ENCODE results near the gene CLEC9A. TPM values are rescaled to one million over a fixed set of nuclear protein-coding genes. Genes with fewer than 3 reads are reported as not detected.

CLEC9A gene
- total and polyA plus RNA-seq, 9 of the 15 experiments (the other 6 are each of a cell fraction or from before 2014, with no cell fraction given), result not detected

- H3K79me2 ChIP-seq (ENCODE audit: control insufficient read depth, insufficient read depth, low read length), result no peaks in the 10 kb centered on the region
- H3K4me2 ChIP-seq (ENCODE audit: insufficient read depth, low read length), result no peak overlapping the region
- in situ Hi-C loops (cut with MboI), result no loop called here
- H3K4me1 ChIP-seq (replicated peaks in 1 of 2; ENCODE audit: control insufficient read depth in 2 of 2, insufficient read depth in 2 of 2, low read length in 2 of 2), result no peaks in the 10 kb centered on the region
- FAIRE-seq (no peak), DNase-seq (ENCODE audit: extremely low read depth in 1 of 4, low spot score in 3 of 4) (no peak), ATAC-seq (no peak)
- ChIA-PET CTCF (ENCODE audit: low intra/inter-chr PET ratio) (no interaction called here), POLR2A (interaction anchor here (1.6 kb wide), 1 partner anchor 27 kb away, joined by 4 read pairs; no protein-coding TSS in a partner anchor)
- intact Hi-C loops (cut with micrococcal nuclease), result no loop called here
- no peak overlapping the region for H3K9ac ChIP-seq (ENCODE audit: insufficient read depth in 1 of 2, low read depth in 2 of 2, low read length in 2 of 2)
- H3K9me3 ChIP-seq (replicated peaks; ENCODE audit: control insufficient read depth, insufficient read depth, low read depth, low read length), result no peaks in the 10 kb centered on the region
- H3K27ac ChIP-seq (ENCODE audit: extremely low read depth, low read depth, low read length), result no peak overlapping the region
- H3K27me3 ChIP-seq (ENCODE audit: control insufficient read depth in 2 of 2, insufficient read depth in 2 of 2, low read length in 2 of 2), result no peaks in the 10 kb centered on the region
- H2AFZ ChIP-seq (ENCODE audit: low read depth, low read length), result no peak overlapping the region
- H3K36me3 ChIP-seq (ENCODE audit: control insufficient read depth, insufficient read depth, low read length), result no peaks in the 10 kb centered on the region
- BruUV-seq (replicated peaks), result no TSS peak
- H4K20me1 ChIP-seq (replicated peaks; ENCODE audit: control insufficient read depth, insufficient read depth, low read length), result no peaks in the 10 kb centered on the region
- no peaks in the 10 kb centered on the region for H3K9me1 ChIP-seq (ENCODE audit: control insufficient read depth, insufficient read depth, low read length)
- WGBS (ENCODE audit: insufficient coverage, low coverage, missing lambda C conversion rate), result 5% methylated on average over 3 of the region's 3 CpGs
- H3K4me3 ChIP-seq, result no peak overlapping the region
- TF ChIP-seq ZNF311 (CRISPR knock-in tag; IDR thresholded peaks at IDR 0.05) (no peak), ZSCAN29 (IDR thresholded peaks at IDR 0.05) (no peak), ZNF518B (CRISPR knock-in tag; IDR thresholded peaks at IDR 0.05) (no peak), EZH2 (IDR thresholded peaks at IDR 0.05; ENCODE audit: borderline replicate concordance, low read depth, low read length) (no peak), TRIM25 (IDR thresholded peaks at IDR 0.05; ENCODE audit: borderline replicate concordance) (no peak), HNRNPK (IDR thresholded peaks at IDR 0.05; ENCODE audit: low read depth, low read length, poor library complexity, severe bottlenecking) (no peak), SMAD3 (CRISPR knock-in tag; conservative IDR thresholded peaks at IDR 0.05) (no peak), XRCC3 (IDR thresholded peaks at IDR 0.05) (no peak), BRD9 (IDR thresholded peaks at IDR 0.05; ENCODE audit: low read depth, partially characterized antibody) (no peak), LEF1 (IDR thresholded peaks at IDR 0.05) (no peak), GTF3C2 (IDR thresholded peaks at IDR 0.05; ENCODE audit: borderline replicate concordance, extremely low read depth, insufficient read length) (no peak), SRSF1 (IDR thresholded peaks at IDR 0.05; ENCODE audit: low read depth, low read length) (no peak), STAT5B (CRISPR knock-in tag; IDR thresholded peaks at IDR 0.05) (no peak)
- TF ChIP-seq, protein P1, sequence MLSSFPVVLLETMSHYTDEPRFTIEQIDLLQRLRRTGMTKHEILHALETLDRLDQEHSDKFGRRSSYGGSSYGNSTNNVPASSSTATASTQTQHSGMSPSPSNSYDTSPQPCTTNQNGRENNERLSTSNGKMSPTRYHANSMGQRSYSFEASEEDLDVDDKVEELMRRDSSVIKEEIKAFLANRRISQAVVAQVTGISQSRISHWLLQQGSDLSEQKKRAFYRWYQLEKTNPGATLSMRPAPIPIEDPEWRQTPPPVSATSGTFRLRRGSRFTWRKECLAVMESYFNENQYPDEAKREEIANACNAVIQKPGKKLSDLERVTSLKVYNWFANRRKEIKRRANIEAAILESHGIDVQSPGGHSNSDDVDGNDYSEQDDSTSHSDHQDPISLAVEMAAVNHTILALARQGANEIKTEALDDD (IDR thresholded peaks at IDR 0.05), result no peak
These were observed 5.2 kb upstream of the CLEC9A start for GRCh38 chr12:10025236-10025635.
